GM12801 (cell line): ENCODE measurements around the gene CWC15.

ENCODE experiments used
- CTCF ChIP-seq: IDR thresholded peaks from one replicate; pipeline ENCODE4 v1.5.1; 2011; ENCODE audit warnings: control low read depth; ENCODE audit not compliant: insufficient read length; ENCODE audit errors: extremely low read depth

Gene CWC15

GRCh38 chr11:94924612-94925011 is 48.7 kb downstream of the CWC15 start:
- TF ChIP-seq CTCF = no peak

GRCh38 chr11:94924171-94924572 is 49.2 kb downstream of the CWC15 start:
- no peak for TF ChIP-seq CTCF

- no peak for TF ChIP-seq CTCF
Observed at GRCh38 chr11:94923004-94923334, 50.4 kb downstream of the CWC15 start.

- no peak for TF ChIP-seq CTCF
Observed at GRCh38 chr11:94922321-94923003, 50.9 kb downstream of the CWC15 start.

- TF ChIP-seq CTCF = no peak
Observed at GRCh38 chr11:94920311-94920710, 53.0 kb downstream of the CWC15 start.

GRCh38 chr11:94912806-94913205 is 60.5 kb downstream of the CWC15 start:
- no peak for TF ChIP-seq CTCF
